PC-3 (cell line): ENCODE measurements around the gene PID1. TPM values are rescaled to one million over a fixed set of nuclear protein-coding genes. Genes with fewer than 3 reads are reported as not detected.

ENCODE experiments used
- ATAC-seq: fragments of 200-7000 bp; cut with Tn5 transposase; 2 replicates; pipeline ENCODE4 v1.9.1; 2020; ENCODE audit warnings: mild to moderate bottlenecking, moderate library complexity
- BruUV-seq: library from RNA; stranded (reverse); fragments of 400-500 nt; replicated peaks from 2 replicates; lab custom pipeline; 2021; lab: Mats Ljungman, UMichigan
- CTCF ChIA-PET: fragments of 300-600 bp; sonication (Branson Sonifier 250); formaldehyde crosslinking; loops from one replicate; lab custom pipeline; 2022; ENCODE audit warnings: antibody characterized with exemption; lab: Charles Lee
- POLR2A ChIA-PET: fragments of 300-600 bp; sonication (Branson Sonifier 250); formaldehyde crosslinking; loops from one replicate; lab custom pipeline; 2022; ENCODE audit warnings: antibody characterized with exemption; ENCODE audit not compliant: unreplicated experiment; lab: Charles Lee
- DNase-seq: peaks from one replicate; pipeline ENCODE4 v3.0.0-alpha.2; 2015
- H2AFZ ChIP-seq: fragments of 300-600 bp; sonication (generic); 2 replicates; pipeline ENCODE4 v1.6.0; 2016; ENCODE audit warnings: antibody characterized with exemption, low read length
- H3F3A ChIP-seq: fragments of 300-600 bp; sonication (generic); one replicate; pipeline ENCODE4 v1.6.0; 2017; ENCODE audit warnings: antibody characterized with exemption, low read length, control low read depth, mild to moderate bottlenecking; ENCODE audit not compliant: unreplicated experiment
- H3K27ac ChIP-seq: fragments of 300-600 bp; sonication (generic); 2 replicates; pipeline ENCODE4 v1.5.1; 2016; ENCODE audit warnings: mild to moderate bottlenecking, low read length
- H3K27me3 ChIP-seq: fragments of 300-600 bp; sonication (generic); 2 replicates; pipeline ENCODE4 v1.6.1; 2016; ENCODE audit warnings: low read length, mixed read lengths
- H3K36me3 ChIP-seq: fragments of 300-600 bp; sonication (generic); 2 replicates; pipeline ENCODE4 v1.6.1; 2016; ENCODE audit warnings: low read depth, mixed run types, low read length, mixed read lengths
- H3K4me1 ChIP-seq: fragments of 300-600 bp; sonication (generic); 2 replicates; pipeline ENCODE4 v1.5.1; 2016; ENCODE audit warnings: low read length; ENCODE audit not compliant: insufficient read depth
- H3K4me2 ChIP-seq: fragments of 300-600 bp; sonication (generic); 2 replicates; pipeline ENCODE4 v1.6.0; 2016; ENCODE audit warnings: low read length
- H3K4me3 ChIP-seq: fragments of 300-600 bp; sonication (generic); 2 replicates; pipeline ENCODE4 v1.5.1; 2016; ENCODE audit warnings: mild to moderate bottlenecking, low read length, mixed read lengths
- H3K79me2 ChIP-seq: fragments of 300-600 bp; sonication (generic); 2 replicates; pipeline ENCODE4 v1.6.1; 2017; ENCODE audit warnings: low read length, mixed read lengths
- H3K9ac ChIP-seq: fragments of 300-600 bp; sonication (generic); 2 replicates; pipeline ENCODE4 v1.6.0; 2016; ENCODE audit warnings: mild to moderate bottlenecking, low read length
- H3K9me2 ChIP-seq: fragments of 300-600 bp; sonication (generic); replicated peaks from 2 replicates; pipeline ENCODE4 v1.6.1; 2016; ENCODE audit warnings: mixed run types, low read length, mixed read lengths
- H3K9me3 ChIP-seq: fragments of 300-600 bp; sonication (generic); 2 replicates; pipeline ENCODE4 v1.6.1; 2016; ENCODE audit warnings: low read length, mixed read lengths
- H4K20me1 ChIP-seq: fragments of 300-600 bp; sonication (generic); 2 replicates; pipeline ENCODE4 v1.6.1; 2016; ENCODE audit warnings: low read length, mixed read lengths
- EZH2 ChIP-seq: fragments of 300-600 bp; sonication (generic); IDR thresholded peaks from one replicate; pipeline ENCODE4 v1.6.1; 2017; ENCODE audit warnings: antibody characterized with exemption, mild to moderate bottlenecking, low read length; ENCODE audit not compliant: unreplicated experiment
- EZH2phosphoT487 ChIP-seq: fragments of 300-600 bp; sonication (generic); IDR thresholded peaks from 2 replicates; pipeline ENCODE4 v1.6.1; 2018; ENCODE audit warnings: mild to moderate bottlenecking, antibody characterized with exemption, low read length, borderline replicate concordance
- intact Hi-C: fragments of 100-400 bp; cut with micrococcal nuclease; formaldehyde crosslinking; loops from 2 replicates; pipeline ENCODE4 v1.9.0; 2023
- total RNA-seq: library from RNA; depleted of rRNA; stranded (reverse); fragments of >200 nt; gene quantifications from 2 replicates; pipeline ENCODE4 v1.2.3, GENCODE V29; 2014
- TF ChIP-seq, protein P1 (sequence below): fragments of 300-600 bp; sonication (generic); conservative IDR thresholded peaks from 2 replicates; pipeline ENCODE4 v1.5.1; 2017; ENCODE audit warnings: antibody characterized with exemption, low read depth, mild to moderate bottlenecking, low read length

PID1 gene
- total RNA-seq, 1 experiment from 2014 or later = 0.84 TPM

GRCh38 chr2:229129738-229130371 lies 141.2 kb downstream of the PID1 start:
- Histone ChIP-seq H3K9me2 (no peaks in the 10 kb centered on the region), H3K4me1 (no peaks in the 10 kb centered on the region), H3K27ac (no peak overlapping the region), H4K20me1 (no peaks in the 10 kb centered on the region), H3K9ac (no peak overlapping the region), H3K27me3 (peaks cover 3% of the 10 kb centered on the region; the same call in 1 of the 2 replicates), H3K4me3 (no peak overlapping the region), H3K36me3 (no peaks in the 10 kb centered on the region), H3K4me2 (0 out of 2 replicates have a peak overlapping the region, but pooled peaks have one; percentile 15), H2AFZ (no peak overlapping the region), H3K79me2 (no peaks in the 10 kb centered on the region), H3F3A (no peaks in the 10 kb centered on the region), H3K9me3 (no peaks in the 10 kb centered on the region)
- CTCF ChIA-PET = no interaction called here
- DNase-seq (peak; percentile 18), ATAC-seq (no peak; the same call in 1 of the 2 replicates)
- TF ChIP-seq EZH2phosphoT487 (no peak), EZH2 (no peak)
- TF ChIP-seq, protein P1, sequence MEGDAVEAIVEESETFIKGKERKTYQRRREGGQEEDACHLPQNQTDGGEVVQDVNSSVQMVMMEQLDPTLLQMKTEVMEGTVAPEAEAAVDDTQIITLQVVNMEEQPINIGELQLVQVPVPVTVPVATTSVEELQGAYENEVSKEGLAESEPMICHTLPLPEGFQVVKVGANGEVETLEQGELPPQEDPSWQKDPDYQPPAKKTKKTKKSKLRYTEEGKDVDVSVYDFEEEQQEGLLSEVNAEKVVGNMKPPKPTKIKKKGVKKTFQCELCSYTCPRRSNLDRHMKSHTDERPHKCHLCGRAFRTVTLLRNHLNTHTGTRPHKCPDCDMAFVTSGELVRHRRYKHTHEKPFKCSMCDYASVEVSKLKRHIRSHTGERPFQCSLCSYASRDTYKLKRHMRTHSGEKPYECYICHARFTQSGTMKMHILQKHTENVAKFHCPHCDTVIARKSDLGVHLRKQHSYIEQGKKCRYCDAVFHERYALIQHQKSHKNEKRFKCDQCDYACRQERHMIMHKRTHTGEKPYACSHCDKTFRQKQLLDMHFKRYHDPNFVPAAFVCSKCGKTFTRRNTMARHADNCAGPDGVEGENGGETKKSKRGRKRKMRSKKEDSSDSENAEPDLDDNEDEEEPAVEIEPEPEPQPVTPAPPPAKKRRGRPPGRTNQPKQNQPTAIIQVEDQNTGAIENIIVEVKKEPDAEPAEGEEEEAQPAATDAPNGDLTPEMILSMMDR = no peak
- intact Hi-C loops = loop anchor here (5.0 kb wide), 1 partner anchor 433 kb away; no protein-coding TSS in a partner anchor
- POLR2A ChIA-PET = no interaction called here
- no TSS peak for BruUV-seq

DNA sequence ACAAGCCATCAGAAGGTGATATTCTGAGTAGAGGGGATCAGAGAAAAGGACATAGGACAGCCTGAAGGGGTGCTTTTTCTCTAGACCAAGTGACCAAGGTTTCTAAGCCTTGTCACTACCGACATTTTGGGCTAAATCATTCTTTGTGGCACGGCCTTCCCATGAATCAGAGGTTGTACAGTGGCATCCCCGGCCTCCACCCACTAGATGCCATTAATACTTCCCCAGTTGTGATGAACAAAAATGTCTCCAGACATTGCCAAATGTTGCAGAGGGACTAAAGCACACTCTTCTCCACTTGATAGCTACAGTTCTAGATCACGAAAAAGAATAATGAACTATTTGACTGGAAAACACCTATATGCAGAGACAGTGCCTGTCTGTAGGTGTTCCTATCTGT lies 143.6 kb downstream of the PID1 start:
- H3K4me2 ChIP-seq = no peak overlapping the region
- no peaks in the 10 kb centered on the region for H3K9me3 ChIP-seq
- no peaks in the 10 kb centered on the region for H3K9me2 ChIP-seq
- POLR2A ChIA-PET = no interaction called here
- H3F3A ChIP-seq = no peaks in the 10 kb centered on the region
- H2AFZ ChIP-seq = no peak overlapping the region
- H3K9ac ChIP-seq = no peak overlapping the region
- no peak for ATAC-seq
- peaks cover 3% of the 10 kb centered on the region; the same call in 1 of the 2 replicates for H3K27me3 ChIP-seq
- no TSS peak for BruUV-seq
- intact Hi-C loops = no loop called here
- H4K20me1 ChIP-seq = no peaks in the 10 kb centered on the region
- no peak overlapping the region for H3K27ac ChIP-seq
- H3K4me1 ChIP-seq = no peaks in the 10 kb centered on the region
- TF ChIP-seq EZH2 = no peak
- no peak for TF ChIP-seq EZH2phosphoT487
- TF ChIP-seq, protein P1 = no peak
- no peaks in the 10 kb centered on the region for H3K79me2 ChIP-seq
- CTCF ChIA-PET = no interaction called here
- H3K4me3 ChIP-seq = no peak overlapping the region
- no peaks in the 10 kb centered on the region for H3K36me3 ChIP-seq
- DNase-seq = no peak

DNA sequence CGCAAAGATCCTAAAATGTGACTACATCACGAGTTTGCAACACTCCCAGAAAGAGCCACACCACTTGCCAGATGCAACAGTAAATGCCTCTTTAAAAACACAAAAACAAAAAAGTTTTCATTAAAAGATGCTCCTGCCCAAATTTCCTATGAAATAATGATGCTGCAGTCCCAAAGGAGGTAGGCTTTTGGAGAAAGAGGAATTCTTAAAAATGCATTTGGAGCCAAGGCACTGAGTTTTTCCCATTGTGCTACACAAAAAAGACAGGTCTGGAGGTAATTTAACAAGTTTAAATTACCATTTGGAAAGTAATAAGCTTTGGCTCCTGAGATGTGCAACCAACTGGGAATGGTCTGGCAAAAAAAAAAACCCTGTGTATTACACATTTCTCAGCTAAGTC lies 145.0 kb downstream of the PID1 start:
- no peaks in the 10 kb centered on the region for H3F3A ChIP-seq
- CTCF ChIA-PET = no interaction called here
- no TSS peak for BruUV-seq

More for the DNA sequence above, 145.0 kb downstream of the PID1 start:
- ATAC-seq (no peak), DNase-seq (no peak)
- H4K20me1 ChIP-seq = no peaks in the 10 kb centered on the region
- no peaks in the 10 kb centered on the region for H3K79me2 ChIP-seq
- no peak overlapping the region for H2AFZ ChIP-seq
- peaks cover 3% of the 10 kb centered on the region; the same call in 1 of the 2 replicates for H3K27me3 ChIP-seq
- TF ChIP-seq, protein P1 = no peak
- TF ChIP-seq EZH2 = no peak
- TF ChIP-seq EZH2phosphoT487 = no peak
- no peaks in the 10 kb centered on the region for H3K4me1 ChIP-seq
- no peak overlapping the region for H3K4me3 ChIP-seq
- H3K9me3 ChIP-seq = no peaks in the 10 kb centered on the region
- intact Hi-C loops = no loop called here
- H3K9ac ChIP-seq = no peak overlapping the region
- H3K4me2 ChIP-seq = no peak overlapping the region
- POLR2A ChIA-PET = no interaction called here
- H3K36me3 ChIP-seq = no peaks in the 10 kb centered on the region
- no peaks in the 10 kb centered on the region for H3K9me2 ChIP-seq
- no peak overlapping the region for H3K27ac ChIP-seq
